ENCODE data around the gene CLCNKA. TPM values are rescaled to one million over a fixed set of nuclear protein-coding genes. Genes with fewer than 3 reads are reported as not detected.

Gene CLCNKA
- total RNA-seq, 1 experiment from 2014 or later, result 1.0 TPM

GRCh38 chr1:16072095-16072494 is 50.3 kb downstream of the CLCNKA start:
- CTCF ChIA-PET, result interaction anchor here (0.7 kb wide), 1 partner anchor 369 kb away, joined by 6 read pairs; no protein-coding TSS in a partner anchor
- no TSS peak for BruUV-seq (replicated peaks)
- peaks cover 28% of the 10 kb centered on the region for H3F3A ChIP-seq (ENCODE audit: insufficient read depth, low read depth)
- DNase-seq, result no peak
- no peaks in the 10 kb centered on the region for H3K36me3 ChIP-seq (ENCODE audit: low read depth)
- no peaks in the 10 kb centered on the region for H4K20me1 ChIP-seq (ENCODE audit: insufficient read depth)
- peaks cover 25% of the 10 kb centered on the region for H3K4me1 ChIP-seq (replicated peaks; ENCODE audit: insufficient read depth)
- TF ChIP-seq CTCF (conservative IDR thresholded peaks at IDR 0.05), result no peak
- TF ChIP-seq EZH2 (IDR thresholded peaks at IDR 0.05; ENCODE audit: low read depth), result no peak
- no peaks in the 10 kb centered on the region for H3K27me3 ChIP-seq (ENCODE audit: insufficient read depth, low read depth)
- POLR2A ChIA-PET (ENCODE audit: unreplicated experiment), result no interaction called here
- no peaks in the 10 kb centered on the region for H3K79me2 ChIP-seq (ENCODE audit: low read depth)
- H3K4me3 ChIP-seq, result no peak overlapping the region
- no peak overlapping the region for H3K27ac ChIP-seq
- no peak overlapping the region for H2AFZ ChIP-seq
- H3K9me2 ChIP-seq (ENCODE audit: insufficient read depth), result no peaks in the 10 kb centered on the region
- H3K4me2 ChIP-seq, result peak overlapping the region; percentile 79; the same call in 1 of the 2 replicates
- H3K9me3 ChIP-seq (ENCODE audit: insufficient read depth, low read depth), result no peaks in the 10 kb centered on the region
- intact Hi-C loops (cut with micrococcal nuclease; ENCODE audit: unreplicated experiment), result loop anchor here (2.0 kb wide), 1 partner anchor 63 kb away; no protein-coding TSS in a partner anchor

GRCh38 chr1:16072616-16073484 is 51.0 kb downstream of the CLCNKA start:
- Histone ChIP-seq H3F3A (ENCODE audit: insufficient read depth, low read depth) (peaks cover 35% of the 10 kb centered on the region), H3K27me3 (ENCODE audit: insufficient read depth, low read depth) (no peaks in the 10 kb centered on the region), H3K27ac (no peak overlapping the region), H3K9me3 (ENCODE audit: insufficient read depth, low read depth) (no peaks in the 10 kb centered on the region), H3K9me2 (ENCODE audit: insufficient read depth) (no peaks in the 10 kb centered on the region), H4K20me1 (ENCODE audit: insufficient read depth) (no peaks in the 10 kb centered on the region), H3K4me3 (peak overlapping the region; percentile 73), H2AFZ (peak overlapping the region; percentile 68; the same call in 1 of the 2 replicates), H3K79me2 (ENCODE audit: low read depth) (no peaks in the 10 kb centered on the region), H3K4me1 (replicated peaks; ENCODE audit: insufficient read depth) (peaks cover 32% of the 10 kb centered on the region), H3K4me2 (peak overlapping the region; percentile 79), H3K36me3 (ENCODE audit: low read depth) (no peaks in the 10 kb centered on the region)
- CTCF ChIA-PET, result interaction anchor here (0.5 to 0.8 kb wide), 4 partner anchors 82 to 476 kb away, joined by 3 to 7 read pairs (median 6); no protein-coding TSS in a partner anchor
- BruUV-seq (replicated peaks), result no TSS peak
- TF ChIP-seq CTCF (conservative IDR thresholded peaks at IDR 0.05) (no peak), EZH2 (IDR thresholded peaks at IDR 0.05; ENCODE audit: low read depth) (no peak)
- intact Hi-C loops (cut with micrococcal nuclease; ENCODE audit: unreplicated experiment), result loop anchor here (2.0 kb wide), 1 partner anchor 64 kb away; no protein-coding TSS in a partner anchor
- DNase-seq, result no peak
- POLR2A ChIA-PET (ENCODE audit: unreplicated experiment), result interaction anchor here (0.6 kb wide), 1 partner anchor 202 kb away, joined by 6 read pairs; no protein-coding TSS in a partner anchor

GRCh38 chr1:16073490-16074119 is 51.8 kb downstream of the CLCNKA start, which contains the start of gene FAM131C:
Gene FAM131C (minus strand): TSS chr1:16073651. CDS start chr1:16073442, 209 bp downstream.
- no peaks in the 10 kb centered on the region for H3K27me3 ChIP-seq (ENCODE audit: insufficient read depth, low read depth)
- H3K36me3 ChIP-seq (ENCODE audit: low read depth), result no peaks in the 10 kb centered on the region
- no peak within 1 kb of the TSS for H3K27ac ChIP-seq
- peak within 1 kb of the TSS; percentile 73 for H3K4me3 ChIP-seq
- peaks cover 31% of the 10 kb centered on the region for H3F3A ChIP-seq (ENCODE audit: insufficient read depth, low read depth)
- H2AFZ ChIP-seq, result peak within 1 kb of the TSS; percentile 76
- TF ChIP-seq CTCF (conservative IDR thresholded peaks at IDR 0.05), result 0 out of 2 replicates have a peak, but pooled peaks have one; percentile 25
- no peak for TF ChIP-seq EZH2 (IDR thresholded peaks at IDR 0.05; ENCODE audit: low read depth)
- no peaks in the 10 kb centered on the region for H4K20me1 ChIP-seq (ENCODE audit: insufficient read depth)
- peak within 1 kb of the TSS; percentile 79 for H3K4me2 ChIP-seq
- BruUV-seq (replicated peaks), result no TSS peak
- intact Hi-C loops (cut with micrococcal nuclease; ENCODE audit: unreplicated experiment), result loop anchor here (2.0 kb wide), 1 partner anchor 65 kb away; no protein-coding TSS in a partner anchor
- no peaks in the 10 kb centered on the region for H3K9me3 ChIP-seq (ENCODE audit: insufficient read depth, low read depth)
- H3K79me2 ChIP-seq (ENCODE audit: low read depth), result no peaks in the 10 kb centered on the region
- DNase-seq, result peak in 1 of 2 experiments; percentile 52
- H3K4me1 ChIP-seq (replicated peaks; ENCODE audit: insufficient read depth), result peaks cover 36% of the 10 kb centered on the region
- no peaks in the 10 kb centered on the region for H3K9me2 ChIP-seq (ENCODE audit: insufficient read depth)
- POLR2A ChIA-PET (ENCODE audit: unreplicated experiment), result interaction anchor here (0.6 kb wide), 1 partner anchor 201 kb away, joined by 6 read pairs; no protein-coding TSS in a partner anchor
- CTCF ChIA-PET, result interaction anchor here (0.5 to 0.8 kb wide), 5 partner anchors 74 to 477 kb away, joined by 3 to 7 read pairs (median 3); no protein-coding TSS in a partner anchor
